H1 (cell line): ENCODE data around the gene GDE1. TPM values are rescaled to one million over a fixed set of nuclear protein-coding genes. Genes with fewer than 3 reads are reported as not detected.

Source experiments
- CTCF ChIA-PET: fragments of 300-600 bp; sonication (Branson Sonifier 250); formaldehyde crosslinking; loops from one replicate; lab custom pipeline; 2021; ENCODE audit not compliant: partially characterized antibody; lab: Charles Lee
- POLR2A ChIA-PET: fragments of 300-600 bp; sonication (Branson Sonifier 250); formaldehyde crosslinking; loops from one replicate; lab custom pipeline; 2021; ENCODE audit warnings: inconsistent platforms; ENCODE audit not compliant: partially characterized antibody; lab: Charles Lee
- DNase-seq, 2 experiments: peaks; one replicate each; pipeline versions ENCODE4 v3.0.0 to v3.0.0-alpha.2; 2010 to 2022; ENCODE audit warnings: low spot score in 2 of 2, low read depth in 1 of 2, mixed read lengths in 1 of 2
- FAIRE-seq: peaks from 2 replicates; lab custom pipeline; 2011; peaks lifted over from hg19 to GRCh38; lab: Jason Lieb, UNC
- H2AFZ ChIP-seq: 2 replicates; pipeline ENCODE4 v1.8.1; 2012; ENCODE audit warnings: low read length, inconsistent platforms
- H2AK5ac ChIP-seq: 2 replicates; pipeline ENCODE4 v1.6.1; 2013; ENCODE audit warnings: low read depth, low read length
- H2BK120ac ChIP-seq: replicated peaks from 2 replicates; pipeline ENCODE3; 2013; ENCODE audit warnings: low read depth, low read length, inconsistent platforms
- H2BK12ac ChIP-seq: 2 replicates; pipeline ENCODE4 v1.6.1; 2013; ENCODE audit warnings: low read depth, low read length
- H2BK15ac ChIP-seq: 2 replicates; pipeline ENCODE4 v1.6.1; 2013; ENCODE audit warnings: low read length
- H2BK20ac ChIP-seq: 2 replicates; pipeline ENCODE4 v1.6.1; 2013; ENCODE audit warnings: low read length
- H2BK5ac ChIP-seq: 2 replicates; pipeline ENCODE4 v1.6.1; 2013; ENCODE audit warnings: low read depth, low read length
- H3K14ac ChIP-seq: 2 replicates; pipeline ENCODE4 v1.6.1; 2013; ENCODE audit warnings: inconsistent platforms; ENCODE audit not compliant: insufficient read length
- H3K18ac ChIP-seq: 2 replicates; pipeline ENCODE4 v1.6.1; 2013; ENCODE audit warnings: low read length; ENCODE audit errors: extremely low read depth
- H3K23ac ChIP-seq: 2 replicates; pipeline ENCODE4 v1.6.1; 2013; ENCODE audit warnings: inconsistent platforms; ENCODE audit not compliant: insufficient read length
- H3K23me2 ChIP-seq: 2 replicates; pipeline ENCODE4 v1.6.1; 2013; ENCODE audit warnings: low read depth, low read length
- H3K27ac ChIP-seq: 2 replicates; pipeline ENCODE4 v1.6.1; 2011; ENCODE audit warnings: low read depth, low read length, inconsistent platforms
- H3K27me3 ChIP-seq, 4 experiments: replicated peaks in 1 of 4; 1 replicate in 1 of 4; 2 replicates in 3 of 4; pipeline versions ENCODE4 v1.6.1 to v1.8.1; 2011 to 2013; ENCODE audit warnings: low read length in 3 of 4, mild to moderate bottlenecking in 3 of 4, inconsistent platforms in 2 of 4, mixed read lengths in 2 of 4, moderate library complexity in 1 of 4; ENCODE audit not compliant: control insufficient read depth in 3 of 4, insufficient read depth in 3 of 4; ENCODE audit errors: extremely low read depth in 1 of 4
- H3K36me3 ChIP-seq, 4 experiments: 2 replicates each; pipeline versions ENCODE4 v1.6.1 to v1.8.1; 2011 to 2013; ENCODE audit warnings: mild to moderate bottlenecking in 4 of 4, low read length in 3 of 4, moderate library complexity in 2 of 4, control low read depth in 1 of 4, inconsistent platforms in 1 of 4; ENCODE audit not compliant: insufficient read depth in 4 of 4, control insufficient read depth in 2 of 4
- H3K4ac ChIP-seq: replicated peaks from 2 replicates; pipeline ENCODE3; 2013; ENCODE audit warnings: low read length, low read depth, mixed read lengths, inconsistent platforms; ENCODE audit not compliant: insufficient read length
- H3K4me1 ChIP-seq, 4 experiments: replicated peaks in 1 of 4; 1 replicate in 1 of 4; 2 replicates in 3 of 4; pipeline versions ENCODE4 v1.6.1 to v1.8.1; 2011 to 2013; ENCODE audit warnings: low read length in 3 of 4, inconsistent platforms in 2 of 4, mixed read lengths in 1 of 4; ENCODE audit not compliant: insufficient read depth in 4 of 4, control insufficient read depth in 3 of 4
- H3K4me2 ChIP-seq, 2 experiments: 2 replicates each; pipeline versions ENCODE4 v1.6.1 to v1.8.1; 2011 to 2013; ENCODE audit warnings: low read depth in 2 of 2, low read length in 2 of 2, control low read depth in 1 of 2, inconsistent platforms in 1 of 2, mild to moderate bottlenecking in 1 of 2; ENCODE audit not compliant: insufficient read depth in 1 of 2
- H3K4me3 ChIP-seq, 4 experiments: fragments of 200-600, 300-600 bp in 1 of 4; sonication (generic), shearing (Covaris generic), sonication (Bioruptor Twin) in 1 of 4; 2 replicates each; pipeline versions ENCODE4 v1.5.1 to v1.8.1; 2011 to 2016; ENCODE audit warnings: low read length in 4 of 4, low read depth in 3 of 4, control low read depth in 2 of 4, inconsistent platforms in 2 of 4, mild to moderate bottlenecking in 2 of 4, mixed read lengths in 1 of 4, moderate library complexity in 1 of 4; ENCODE audit not compliant: insufficient read depth in 2 of 4; ENCODE audit errors: extremely low read depth in 1 of 4
- H3K56ac ChIP-seq: replicated peaks from 2 replicates; pipeline ENCODE3; 2013; ENCODE audit warnings: low read depth, mild to moderate bottlenecking, mixed read lengths, low read length, inconsistent platforms; ENCODE audit not compliant: insufficient read length
- H3K79me1 ChIP-seq: 2 replicates; pipeline ENCODE4 v1.6.1; 2013; ENCODE audit warnings: low read depth, low read length, control low read depth
- H3K79me2 ChIP-seq, 2 experiments: 2 replicates each; pipeline versions ENCODE4 v1.6.1 to v1.8.1; 2012 to 2013; ENCODE audit warnings: low read length in 2 of 2, mild to moderate bottlenecking in 2 of 2, inconsistent platforms in 1 of 2; ENCODE audit not compliant: insufficient read depth in 2 of 2, control insufficient read depth in 1 of 2
- H3K9ac ChIP-seq, 4 experiments: replicated peaks in 1 of 4; 1 replicate in 1 of 4; 2 replicates in 3 of 4; pipeline versions ENCODE4 v1.6.1 to v1.8.1; 2011 to 2013; ENCODE audit warnings: low read depth in 3 of 4, low read length in 3 of 4, control low read depth in 2 of 4, mild to moderate bottlenecking in 2 of 4, moderate library complexity in 2 of 4, inconsistent platforms in 1 of 4; ENCODE audit errors: extremely low read depth in 1 of 4
- H3K9me3 ChIP-seq, 2 experiments: 2 replicates each; pipeline versions ENCODE4 v1.6.1 to v1.8.1; 2012 to 2013; ENCODE audit warnings: mild to moderate bottlenecking in 2 of 2, moderate library complexity in 2 of 2, control low read depth in 1 of 2, inconsistent platforms in 1 of 2, low read depth in 1 of 2, low read length in 1 of 2, mixed read lengths in 1 of 2; ENCODE audit not compliant: insufficient read depth in 2 of 2
- H4K20me1 ChIP-seq, 2 experiments: replicated peaks in 1 of 2; 2 replicates each; pipeline versions ENCODE3 to v1.8.1; 2011 to 2013; ENCODE audit warnings: inconsistent platforms in 2 of 2, low read length in 2 of 2, mild to moderate bottlenecking in 1 of 2; ENCODE audit not compliant: insufficient read depth in 2 of 2, control insufficient read depth in 1 of 2
- H4K5ac ChIP-seq: 2 replicates; pipeline ENCODE4 v1.6.1; 2013; ENCODE audit warnings: low read length, low read depth, mixed read lengths, inconsistent platforms; ENCODE audit not compliant: insufficient read length
- H4K8ac ChIP-seq: 2 replicates; pipeline ENCODE4 v1.8.0; 2013; ENCODE audit warnings: mild to moderate bottlenecking, moderate library complexity, low read length, inconsistent platforms; ENCODE audit not compliant: insufficient read depth; ENCODE audit errors: extremely low read depth
- H4K91ac ChIP-seq: replicated peaks from 2 replicates; pipeline ENCODE3; 2013; ENCODE audit warnings: low read length, mixed read lengths, inconsistent platforms; ENCODE audit not compliant: insufficient read length
- BCL11A ChIP-seq, 2 experiments: IDR thresholded peaks; one replicate each; pipeline ENCODE4 v1.6.1; 2011; ENCODE audit warnings: low read depth in 2 of 2, low read length in 2 of 2, mild to moderate bottlenecking in 2 of 2
- BRCA1 ChIP-seq: IDR thresholded peaks from 2 replicates; pipeline ENCODE4 v1.6.1; 2012; ENCODE audit warnings: low read depth, low read length, improper control_type of control experiment
- CREB1 ChIP-seq: IDR thresholded peaks from 2 replicates; pipeline ENCODE4 v1.6.1; 2012; ENCODE audit warnings: inconsistent platforms
- HDAC2 ChIP-seq, 2 experiments: fragments of 300-600 bp in 1 of 2; sonication (generic) in 1 of 2; IDR thresholded peaks; 2 replicates each; pipeline ENCODE4 v1.6.1; 2011 to 2012; ENCODE audit warnings: low read depth in 2 of 2, low read length in 2 of 2, mild to moderate bottlenecking in 2 of 2, moderate library complexity in 2 of 2, borderline replicate concordance in 1 of 2, inconsistent platforms in 1 of 2
- HDAC6 ChIP-seq: IDR thresholded peaks from one replicate; pipeline ENCODE4 v1.7.1; 2012; ENCODE audit warnings: low read depth, mild to moderate bottlenecking, inconsistent platforms, low read length, moderate library complexity
- KDM4A ChIP-seq: IDR thresholded peaks from one replicate; pipeline ENCODE4 v1.7.1; 2012; ENCODE audit warnings: low read depth, mild to moderate bottlenecking, moderate library complexity, low read length, inconsistent platforms; ENCODE audit not compliant: severe bottlenecking
- KDM5A ChIP-seq: fragments of 200-600 bp; IDR thresholded peaks from 2 replicates; pipeline ENCODE4 v1.7.1; 2012; ENCODE audit warnings: mild to moderate bottlenecking, low read length, inconsistent platforms, mixed read lengths
- POLR2AphosphoS5 ChIP-seq: IDR thresholded peaks from 2 replicates; pipeline ENCODE4 v1.6.1; 2011; ENCODE audit warnings: low read depth, low read length
- SIX5 ChIP-seq: IDR thresholded peaks from 2 replicates; pipeline ENCODE4 v1.6.1; 2011; ENCODE audit warnings: mild to moderate bottlenecking, low read depth, low read length
- TCF12 ChIP-seq: IDR thresholded peaks from 2 replicates; pipeline ENCODE4 v1.6.1; 2011; ENCODE audit warnings: low read depth, mild to moderate bottlenecking, low read length
- WGBS, 2 experiments: shearing (Covaris generic) in 1 of 2; methylation state at CpG; one replicate each; pipeline versions ENCODE4 v1.1.6 to v1.1.7; 2013 to 2015; ENCODE audit warnings: low lambda C conversion rate in 2 of 2, mixed read lengths in 2 of 2, inconsistent platforms in 1 of 2, low coverage in 1 of 2, missing lambda C conversion rate in 1 of 2; ENCODE audit not compliant: insufficient replicate concordance in 2 of 2, insufficient coverage in 1 of 2, insufficient read length in 1 of 2; ENCODE audit errors: extremely low coverage in 1 of 2, missing lambda C conversion rate in 1 of 2; 5-methylcytosine and 5-hydroxymethylcytosine counted together
- polyA plus RNA-seq, 7 experiments: library from polyadenylated mRNA; depleted of rRNA in 3 of 7; stranded (reverse) in 5 of 7; unstranded in 2 of 7; fragments of >200 nt in 5 of 7; fragments of 200-250 nt in 2 of 7; gene quantifications; 1 replicate in 5 of 7; 2 replicates in 1 of 7; 4 replicates in 1 of 7; pipeline versions ENCODE4 v1.2.1 to v1.2.3, GENCODE V29; 2011 to 2013; ENCODE audit warnings: missing spikeins in 2 of 7, mixed read lengths in 2 of 7
- total RNA-seq: library from RNA; stranded (reverse); fragmentation: NEBNext Ultra II Directional; extraction: Animal tissue kit (Norgen Biotek cat#: 25700); gene quantifications from 2 replicates; pipeline ENCODE4 v1.2.1, GENCODE V29; 2021
- TF ChIP-seq, protein P1 (sequence below): IDR thresholded peaks from 2 replicates; pipeline ENCODE4 v1.6.1; 2011; ENCODE audit warnings: low read depth, mild to moderate bottlenecking, low read length; ENCODE audit not compliant: insufficient read depth

The GDE1 gene
- total and polyA plus RNA-seq, 2 of the 8 experiments (the other 6 are each of a cell fraction or from before 2014, with no cell fraction given): 29.2 to 70.8 TPM

DNA sequence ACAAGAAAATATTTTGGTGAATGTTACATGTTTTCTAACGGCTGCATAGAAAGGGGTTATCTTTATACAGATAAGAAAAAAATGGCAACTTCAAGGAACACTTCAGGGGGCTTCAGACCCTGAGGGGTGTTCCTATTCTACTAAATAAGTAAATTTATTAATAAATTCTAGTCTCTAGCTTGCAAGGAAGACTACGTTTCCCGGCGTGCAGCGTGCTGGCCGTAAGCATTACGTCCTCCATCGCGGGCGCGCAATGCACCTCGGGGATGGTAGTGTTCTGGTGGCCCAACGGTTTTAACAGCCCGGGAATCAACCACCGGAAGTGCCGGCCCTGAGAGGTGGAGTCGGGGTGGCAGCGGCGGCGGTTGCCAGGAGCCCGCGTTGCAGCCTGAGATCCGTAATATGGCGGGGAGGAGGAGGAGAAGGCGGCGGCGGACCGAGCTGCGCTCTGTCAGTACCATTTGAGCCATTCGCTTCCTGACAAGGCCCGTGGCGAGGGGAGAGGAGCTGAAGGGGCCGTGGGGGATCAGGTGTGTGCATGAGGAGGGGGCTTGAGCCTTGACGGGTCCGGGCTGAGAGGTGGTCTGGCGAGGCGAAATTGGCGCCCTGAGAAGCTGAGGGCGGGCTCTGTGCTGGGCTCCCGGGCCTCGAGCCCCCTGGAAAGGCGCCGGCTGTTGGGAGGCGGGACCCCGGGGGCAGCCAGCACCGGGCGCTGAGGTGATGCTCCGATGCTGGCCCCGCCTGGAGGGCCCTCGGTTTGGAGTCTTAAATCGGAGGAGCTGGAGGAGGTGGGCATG, 1.9 kb upstream of the GDE1 start, which contains the start of gene CCP110:
CCP110 (plus strand) TSS at position 384 of the 797 bp plus-strand sequence. CDS start 3,940 bp downstream, outside the sequence.
- Histone ChIP-seq H4K5ac (peak within 1 kb of the TSS; percentile 72), H4K8ac (peak within 1 kb of the TSS; percentile 5), H3K9ac (peak within 1 kb of the TSS; percentile 41 to 86 (median 56)), H2BK5ac (peak within 1 kb of the TSS; percentile 45; the same call in 1 of the 2 replicates), H2AFZ (peak within 1 kb of the TSS; percentile 86), H3K4me3 (peak within 1 kb of the TSS; percentile 85 to 92 (median 88)), H3K9me3 (no peaks in the 10 kb centered on the region), H4K91ac (no peak within 1 kb of the TSS), H3K56ac (no peak within 1 kb of the TSS), H2BK20ac (peak within 1 kb of the TSS; percentile 25; the same call in 1 of the 2 replicates), H3K79me2 (peaks cover 3 to 52% of the 10 kb centered on the region in 2 experiments; a peak in 3 of 4 replicates), H3K14ac (no peak within 1 kb of the TSS), H3K27ac (peak within 1 kb of the TSS; percentile 9; the same call in 1 of the 2 replicates), H3K27me3 (no peaks in the 10 kb centered on the region), H3K4ac (no peak within 1 kb of the TSS), H3K18ac (no peak within 1 kb of the TSS), H2BK120ac (no peak within 1 kb of the TSS), H2BK12ac (no peak within 1 kb of the TSS), H2AK5ac (no peak within 1 kb of the TSS), H4K20me1 (peaks cover 1 to 2% of the 10 kb centered on the region in 2 experiments), H3K4me1 (peaks cover 5 to 17% (median 11%) of the 10 kb centered on the region in 4 experiments; a peak in 6 of 7 replicates), H2BK15ac (no peak within 1 kb of the TSS), H3K36me3 (peaks cover 0 to 11% (median 8%) of the 10 kb centered on the region in 4 experiments; a peak in 4 of 8 replicates), H3K79me1 (peaks cover 5% of the 10 kb centered on the region; the same call in 1 of the 2 replicates), H3K4me2 (peak within 1 kb of the TSS; percentile 89 to 99), H3K23ac (no peak within 1 kb of the TSS), H3K23me2 (peaks cover 8% of the 10 kb centered on the region)
- WGBS, 2 experiments: 2% methylated on average over 43 of the region's 51 CpGs; no CpG with 5 or more reads in 1 of the 2 experiments
- ChIA-PET POLR2A (interaction anchor here (1.0 to 3.5 kb wide), 8 partner anchors 8 to 35 kb away, joined by 3 to 31 read pairs (median 4); partner anchors contain the start of gene VPS35L), CTCF (interaction anchor here (0.9 to 1.9 kb wide), 4 partner anchors 21 to 47 kb away, joined by 3 to 5 read pairs (median 4); partner anchors contain the start of gene VPS35L)
- peak; percentile 69 to 92 for DNase-seq
- no peak for FAIRE-seq
- TF ChIP-seq SIX5 (peak; percentile 97), TCF12 (no peak), BCL11A (IDR thresholded peaks at IDR 0.05; ENCODE audit: low read depth in 2 of 2, low read length in 2 of 2) (no peak), KDM4A (peak; percentile 54), BRCA1 (no peak), CREB1 (peak; percentile 93), HDAC6 (no peak), HDAC2 (IDR thresholded peaks at IDR 0.05; ENCODE audit: borderline replicate concordance in 1 of 2, low read depth in 2 of 2, low read length in 2 of 2) (no peak), POLR2AphosphoS5 (0 out of 2 replicates have a peak, but pooled peaks have one; percentile 42), KDM5A (0 out of 2 replicates have a peak, but pooled peaks have one; percentile 42)
- TF ChIP-seq, protein P1, sequence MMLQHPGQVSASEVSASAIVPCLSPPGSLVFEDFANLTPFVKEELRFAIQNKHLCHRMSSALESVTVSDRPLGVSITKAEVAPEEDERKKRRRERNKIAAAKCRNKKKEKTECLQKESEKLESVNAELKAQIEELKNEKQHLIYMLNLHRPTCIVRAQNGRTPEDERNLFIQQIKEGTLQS: no peak
